PC-3 (cell line): ENCODE data around the gene ARHGAP26. TPM values are rescaled to one million over a fixed set of nuclear protein-coding genes. Genes with fewer than 3 reads are reported as not detected.

Experiments used
- ATAC-seq: fragments of 200-7000 bp; cut with Tn5 transposase; 2 replicates; pipeline ENCODE4 v1.9.1; 2020; ENCODE audit warnings: mild to moderate bottlenecking, moderate library complexity
- BruUV-seq: library from RNA; stranded (reverse); fragments of 400-500 nt; replicated peaks from 2 replicates; lab custom pipeline; 2021; lab: Mats Ljungman, UMichigan
- CTCF ChIA-PET: fragments of 300-600 bp; sonication (Branson Sonifier 250); formaldehyde crosslinking; loops from one replicate; lab custom pipeline; 2022; ENCODE audit warnings: antibody characterized with exemption; lab: Charles Lee
- POLR2A ChIA-PET: fragments of 300-600 bp; sonication (Branson Sonifier 250); formaldehyde crosslinking; loops from one replicate; lab custom pipeline; 2022; ENCODE audit warnings: antibody characterized with exemption; ENCODE audit not compliant: unreplicated experiment; lab: Charles Lee
- DNase-seq: peaks from one replicate; pipeline ENCODE4 v3.0.0-alpha.2; 2015
- H2AFZ ChIP-seq: fragments of 300-600 bp; sonication (generic); 2 replicates; pipeline ENCODE4 v1.6.0; 2016; ENCODE audit warnings: antibody characterized with exemption, low read length
- H3F3A ChIP-seq: fragments of 300-600 bp; sonication (generic); one replicate; pipeline ENCODE4 v1.6.0; 2017; ENCODE audit warnings: antibody characterized with exemption, low read length, control low read depth, mild to moderate bottlenecking; ENCODE audit not compliant: unreplicated experiment
- H3K27ac ChIP-seq: fragments of 300-600 bp; sonication (generic); 2 replicates; pipeline ENCODE4 v1.5.1; 2016; ENCODE audit warnings: mild to moderate bottlenecking, low read length
- H3K27me3 ChIP-seq: fragments of 300-600 bp; sonication (generic); 2 replicates; pipeline ENCODE4 v1.6.1; 2016; ENCODE audit warnings: low read length, mixed read lengths
- H3K36me3 ChIP-seq: fragments of 300-600 bp; sonication (generic); 2 replicates; pipeline ENCODE4 v1.6.1; 2016; ENCODE audit warnings: low read depth, mixed run types, low read length, mixed read lengths
- H3K4me1 ChIP-seq: fragments of 300-600 bp; sonication (generic); 2 replicates; pipeline ENCODE4 v1.5.1; 2016; ENCODE audit warnings: low read length; ENCODE audit not compliant: insufficient read depth
- H3K4me2 ChIP-seq: fragments of 300-600 bp; sonication (generic); 2 replicates; pipeline ENCODE4 v1.6.0; 2016; ENCODE audit warnings: low read length
- H3K4me3 ChIP-seq: fragments of 300-600 bp; sonication (generic); 2 replicates; pipeline ENCODE4 v1.5.1; 2016; ENCODE audit warnings: mild to moderate bottlenecking, low read length, mixed read lengths
- H3K79me2 ChIP-seq: fragments of 300-600 bp; sonication (generic); 2 replicates; pipeline ENCODE4 v1.6.1; 2017; ENCODE audit warnings: low read length, mixed read lengths
- H3K9ac ChIP-seq: fragments of 300-600 bp; sonication (generic); 2 replicates; pipeline ENCODE4 v1.6.0; 2016; ENCODE audit warnings: mild to moderate bottlenecking, low read length
- H3K9me2 ChIP-seq: fragments of 300-600 bp; sonication (generic); replicated peaks from 2 replicates; pipeline ENCODE4 v1.6.1; 2016; ENCODE audit warnings: mixed run types, low read length, mixed read lengths
- H3K9me3 ChIP-seq: fragments of 300-600 bp; sonication (generic); 2 replicates; pipeline ENCODE4 v1.6.1; 2016; ENCODE audit warnings: low read length, mixed read lengths
- H4K20me1 ChIP-seq: fragments of 300-600 bp; sonication (generic); 2 replicates; pipeline ENCODE4 v1.6.1; 2016; ENCODE audit warnings: low read length, mixed read lengths
- EZH2 ChIP-seq: fragments of 300-600 bp; sonication (generic); IDR thresholded peaks from one replicate; pipeline ENCODE4 v1.6.1; 2017; ENCODE audit warnings: antibody characterized with exemption, mild to moderate bottlenecking, low read length; ENCODE audit not compliant: unreplicated experiment
- EZH2phosphoT487 ChIP-seq: fragments of 300-600 bp; sonication (generic); IDR thresholded peaks from 2 replicates; pipeline ENCODE4 v1.6.1; 2018; ENCODE audit warnings: mild to moderate bottlenecking, antibody characterized with exemption, low read length, borderline replicate concordance
- intact Hi-C: fragments of 100-400 bp; cut with micrococcal nuclease; formaldehyde crosslinking; loops from 2 replicates; pipeline ENCODE4 v1.9.0; 2023
- total RNA-seq: library from RNA; depleted of rRNA; stranded (reverse); fragments of >200 nt; gene quantifications from 2 replicates; pipeline ENCODE4 v1.2.3, GENCODE V29; 2014
- TF ChIP-seq, protein P1 (sequence below): fragments of 300-600 bp; sonication (generic); conservative IDR thresholded peaks from 2 replicates; pipeline ENCODE4 v1.5.1; 2017; ENCODE audit warnings: antibody characterized with exemption, low read depth, mild to moderate bottlenecking, low read length

ARHGAP26 gene
- total RNA-seq, 1 experiment from 2014 or later = 11.7 TPM

- TF ChIP-seq EZH2 = no peak
- TF ChIP-seq, protein P1, sequence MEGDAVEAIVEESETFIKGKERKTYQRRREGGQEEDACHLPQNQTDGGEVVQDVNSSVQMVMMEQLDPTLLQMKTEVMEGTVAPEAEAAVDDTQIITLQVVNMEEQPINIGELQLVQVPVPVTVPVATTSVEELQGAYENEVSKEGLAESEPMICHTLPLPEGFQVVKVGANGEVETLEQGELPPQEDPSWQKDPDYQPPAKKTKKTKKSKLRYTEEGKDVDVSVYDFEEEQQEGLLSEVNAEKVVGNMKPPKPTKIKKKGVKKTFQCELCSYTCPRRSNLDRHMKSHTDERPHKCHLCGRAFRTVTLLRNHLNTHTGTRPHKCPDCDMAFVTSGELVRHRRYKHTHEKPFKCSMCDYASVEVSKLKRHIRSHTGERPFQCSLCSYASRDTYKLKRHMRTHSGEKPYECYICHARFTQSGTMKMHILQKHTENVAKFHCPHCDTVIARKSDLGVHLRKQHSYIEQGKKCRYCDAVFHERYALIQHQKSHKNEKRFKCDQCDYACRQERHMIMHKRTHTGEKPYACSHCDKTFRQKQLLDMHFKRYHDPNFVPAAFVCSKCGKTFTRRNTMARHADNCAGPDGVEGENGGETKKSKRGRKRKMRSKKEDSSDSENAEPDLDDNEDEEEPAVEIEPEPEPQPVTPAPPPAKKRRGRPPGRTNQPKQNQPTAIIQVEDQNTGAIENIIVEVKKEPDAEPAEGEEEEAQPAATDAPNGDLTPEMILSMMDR = no peak
- no peak for TF ChIP-seq EZH2phosphoT487
- Histone ChIP-seq H3F3A (no peaks in the 10 kb centered on the region), H4K20me1 (no peaks in the 10 kb centered on the region), H3K4me3 (no peak overlapping the region), H3K79me2 (no peaks in the 10 kb centered on the region), H3K4me1 (peaks cover 13% of the 10 kb centered on the region), H3K27ac (no peak overlapping the region), H3K36me3 (no peaks in the 10 kb centered on the region), H3K27me3 (no peaks in the 10 kb centered on the region), H3K9me3 (no peaks in the 10 kb centered on the region), H3K9me2 (no peaks in the 10 kb centered on the region), H3K4me2 (no peak overlapping the region), H3K9ac (no peak overlapping the region), H2AFZ (no peak overlapping the region)
- ATAC-seq (no peak), DNase-seq (no peak)
- ChIA-PET POLR2A (interaction anchor here (0.5 kb wide), 1 partner anchor 18 kb away, joined by 4 read pairs; no protein-coding TSS in a partner anchor), CTCF (no interaction called here)
- intact Hi-C loops = no loop called here
- no TSS peak for BruUV-seq
Observed at GRCh38 chr5:143068712-143069111, 298.5 kb downstream of the ARHGAP26 start.

DNA sequence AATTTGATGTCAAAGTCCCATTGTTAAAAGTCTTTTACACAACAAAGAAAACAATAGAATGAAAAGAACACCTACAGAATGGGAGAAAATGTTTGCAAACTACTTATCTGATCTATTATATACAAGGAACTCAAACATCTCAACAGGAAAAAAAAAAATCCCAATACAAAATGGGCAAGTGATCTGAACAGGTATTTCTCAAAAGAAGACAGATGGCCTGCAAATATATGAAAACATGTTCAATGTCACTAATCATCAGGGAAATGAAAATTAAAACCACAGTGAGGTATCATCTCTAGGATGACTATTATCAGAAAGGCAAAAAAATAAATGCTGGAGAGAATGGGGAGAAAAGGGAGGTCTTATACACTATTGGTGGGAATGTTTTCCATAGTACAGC, 301.8 kb downstream of the ARHGAP26 start:
- H3K4me3 ChIP-seq = no peak overlapping the region
- no peaks in the 10 kb centered on the region for H3K79me2 ChIP-seq
- H3K4me1 ChIP-seq = no peaks in the 10 kb centered on the region
- H3K27ac ChIP-seq = no peak overlapping the region
- no peaks in the 10 kb centered on the region for H4K20me1 ChIP-seq
- ChIA-PET POLR2A (no interaction called here), CTCF (no interaction called here)
- TF ChIP-seq EZH2phosphoT487 (no peak), EZH2 (no peak)
- TF ChIP-seq, protein P1 = no peak
- intact Hi-C loops = no loop called here
- DNase-seq (no peak), ATAC-seq (no peak)
- H3K27me3 ChIP-seq = no peaks in the 10 kb centered on the region
- H3F3A ChIP-seq = no peaks in the 10 kb centered on the region
- BruUV-seq = no TSS peak
- no peak overlapping the region for H3K9ac ChIP-seq
- no peak overlapping the region for H2AFZ ChIP-seq
- H3K36me3 ChIP-seq = no peaks in the 10 kb centered on the region
- no peaks in the 10 kb centered on the region for H3K9me2 ChIP-seq
- no peak overlapping the region for H3K4me2 ChIP-seq
- H3K9me3 ChIP-seq = no peaks in the 10 kb centered on the region

DNA sequence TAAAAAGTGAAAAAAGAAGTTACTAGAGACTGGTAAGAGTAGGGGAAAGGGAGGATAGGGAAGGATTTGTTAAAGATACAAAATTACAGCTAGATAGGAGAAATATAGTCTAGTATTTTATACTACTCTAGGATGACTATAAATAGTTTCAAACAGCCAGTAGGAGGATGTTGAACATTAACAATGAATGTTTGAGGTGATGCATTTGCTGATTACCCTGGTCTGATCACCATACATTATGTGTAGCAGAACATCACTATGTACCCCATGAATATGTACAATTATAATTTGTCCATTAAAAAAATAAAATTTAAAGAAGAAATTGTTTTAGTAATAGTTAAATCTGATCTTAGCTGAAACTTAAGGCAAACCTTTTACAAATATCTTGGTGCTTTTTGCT, 302.6 kb downstream of the ARHGAP26 start:
- Histone ChIP-seq H3K4me3 (no peak overlapping the region), H3K4me2 (no peak overlapping the region), H3K36me3 (no peaks in the 10 kb centered on the region), H3K27ac (no peak overlapping the region), H3K4me1 (no peaks in the 10 kb centered on the region), H3F3A (no peaks in the 10 kb centered on the region), H3K27me3 (no peaks in the 10 kb centered on the region), H2AFZ (no peak overlapping the region), H3K79me2 (no peaks in the 10 kb centered on the region), H4K20me1 (no peaks in the 10 kb centered on the region), H3K9ac (no peak overlapping the region), H3K9me2 (no peaks in the 10 kb centered on the region), H3K9me3 (no peaks in the 10 kb centered on the region)
- no TSS peak for BruUV-seq
- ChIA-PET POLR2A (no interaction called here), CTCF (no interaction called here)
- DNase-seq (no peak), ATAC-seq (no peak)
- intact Hi-C loops = no loop called here
- TF ChIP-seq EZH2phosphoT487 (no peak), EZH2 (no peak)
- TF ChIP-seq, protein P1 = no peak
